Loucy (cell line): ENCODE data around the gene SUMO1.

Source experiments
- EZH2phosphoT487 ChIP-seq: fragments of 200-600 bp; IDR thresholded peaks from 2 replicates; pipeline ENCODE4 v1.6.1; 2018; ENCODE audit warnings: antibody characterized with exemption, mild to moderate bottlenecking, moderate library complexity, borderline replicate concordance
- TF ChIP-seq, protein P1 (sequence below): fragments of 200-600 bp; sonication (generic); conservative IDR thresholded peaks from 2 replicates; pipeline ENCODE4 v1.5.1; 2014; ENCODE audit warnings: mild to moderate bottlenecking, antibody characterized with exemption, low read length

DNA sequence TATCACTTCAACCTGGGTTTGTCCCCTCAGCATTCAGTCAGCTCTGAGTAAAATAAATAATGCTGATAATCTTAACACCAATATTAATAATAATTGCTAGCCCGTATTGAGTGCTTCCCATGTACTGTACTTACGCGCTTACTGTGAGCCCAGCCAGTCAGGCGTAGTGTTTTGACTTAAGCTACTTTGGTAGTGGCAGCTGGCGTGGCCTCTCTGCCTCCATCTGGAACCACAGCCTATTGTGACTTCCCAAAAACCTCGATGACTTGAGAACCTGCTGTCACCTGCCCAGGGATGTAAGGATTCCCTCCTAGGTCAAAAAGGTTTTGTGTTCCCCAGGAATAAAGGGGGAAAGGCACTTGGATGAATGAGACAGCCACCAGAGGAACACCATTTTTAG, 53.2 kb downstream of the SUMO1 start:
- TF ChIP-seq, protein P1, sequence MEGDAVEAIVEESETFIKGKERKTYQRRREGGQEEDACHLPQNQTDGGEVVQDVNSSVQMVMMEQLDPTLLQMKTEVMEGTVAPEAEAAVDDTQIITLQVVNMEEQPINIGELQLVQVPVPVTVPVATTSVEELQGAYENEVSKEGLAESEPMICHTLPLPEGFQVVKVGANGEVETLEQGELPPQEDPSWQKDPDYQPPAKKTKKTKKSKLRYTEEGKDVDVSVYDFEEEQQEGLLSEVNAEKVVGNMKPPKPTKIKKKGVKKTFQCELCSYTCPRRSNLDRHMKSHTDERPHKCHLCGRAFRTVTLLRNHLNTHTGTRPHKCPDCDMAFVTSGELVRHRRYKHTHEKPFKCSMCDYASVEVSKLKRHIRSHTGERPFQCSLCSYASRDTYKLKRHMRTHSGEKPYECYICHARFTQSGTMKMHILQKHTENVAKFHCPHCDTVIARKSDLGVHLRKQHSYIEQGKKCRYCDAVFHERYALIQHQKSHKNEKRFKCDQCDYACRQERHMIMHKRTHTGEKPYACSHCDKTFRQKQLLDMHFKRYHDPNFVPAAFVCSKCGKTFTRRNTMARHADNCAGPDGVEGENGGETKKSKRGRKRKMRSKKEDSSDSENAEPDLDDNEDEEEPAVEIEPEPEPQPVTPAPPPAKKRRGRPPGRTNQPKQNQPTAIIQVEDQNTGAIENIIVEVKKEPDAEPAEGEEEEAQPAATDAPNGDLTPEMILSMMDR, result no peak
- TF ChIP-seq EZH2phosphoT487, result no peak
